Measurements from ENCODE around the gene ROM1. TPM values are rescaled to one million over a fixed set of nuclear protein-coding genes. Genes with fewer than 3 reads are reported as not detected.

ROM1 gene
- polyA plus RNA-seq, 3 donors, result 0.51 to 1.4 (median 0.75) TPM

GRCh38 chr11:62592146-62592815 is 20.8 kb upstream of the ROM1 start:
- H3K27me3 Mint-ChIP-seq (ENCODE audit: low read depth in 3 of 3), result peaks cover 0 to 2% (median 0%) of the 10 kb centered on the region in 3 donors
- intact Hi-C loops (cut with micrococcal nuclease), result loop anchor here (5.0 to 10.0 kb wide), 4 partner anchors 60 to 273 kb away; partner anchors contain the start of genes BSCL2 (in 2 of the 2), GNG3 (in 2 of the 2), INTS5 (in 1 of the 2) and TMEM179B (in 1 of the 2)

More at GRCh38 chr11:62592146-62592815, 20.8 kb upstream of the ROM1 start:
- peaks cover 47 to 56% of the 10 kb centered on the region in 2 donors for H3K36me3 ChIP-seq (replicated peaks in 1 of 2; ENCODE audit: control insufficient read depth in 1 of 2, insufficient read depth in 2 of 2, low read length in 2 of 2)
- WGBS (ENCODE audit: insufficient coverage), result 1% methylated on average over 14 of the region's 17 CpGs
- H3K4me1 ChIP-seq (ENCODE audit: control insufficient read depth in 1 of 2, insufficient read depth in 2 of 2, low read length in 2 of 2), result peaks cover 27 to 43% of the 10 kb centered on the region in 2 donors
- peaks cover 0 to 2% (median 0%) of the 10 kb centered on the region in 7 donors for H3K9me3 Mint-ChIP-seq
- peak overlapping the region; percentile 47 to 98 (median 60) for H3K4me3 ChIP-seq (replicated peaks in 1 of 3; ENCODE audit: low read depth in 2 of 3, low read length in 3 of 3)
- no peaks in the 10 kb centered on the region for H3K27me3 ChIP-seq (ENCODE audit: control insufficient read depth in 2 of 2, insufficient read depth in 2 of 2, low read length in 2 of 2)
- peak overlapping the region; percentile 91 to 96 for H3K27ac ChIP-seq (ENCODE audit: low read depth in 1 of 2, low read length in 2 of 2)
- peak overlapping the region; percentile 95 to 99 (median 98) for H3K27ac Mint-ChIP-seq
- H3K9ac ChIP-seq (ENCODE audit: insufficient read depth, low read length, poor library complexity, severe bottlenecking), result peak overlapping the region; percentile 86
- H3K36me3 Mint-ChIP-seq, result peaks cover 51 to 59% of the 10 kb centered on the region in 2 donors
- H3K4me3 Mint-ChIP-seq, result peak overlapping the region; percentile 90 to 92
- DNase-seq, result peak in 1 of 3 donors; percentile 16
- H3K4me2 ChIP-seq (replicated peaks; ENCODE audit: extremely low read depth, low read length, poor library complexity, severe bottlenecking), result peak overlapping the region; percentile 90
- peaks cover 36% of the 10 kb centered on the region for H3K4me1 Mint-ChIP-seq
- no peak for TF ChIP-seq CTCF (IDR thresholded peaks at IDR 0.05)
- peaks cover 24% of the 10 kb centered on the region for H3K79me2 ChIP-seq (ENCODE audit: insufficient read depth, low read length)
- H2AFZ ChIP-seq (ENCODE audit: insufficient read depth, low read depth, low read length, poor library complexity, severe bottlenecking), result peak overlapping the region; percentile 94
- H3K9me3 ChIP-seq (replicated peaks in 1 of 2; ENCODE audit: control insufficient read depth in 1 of 2, insufficient read depth in 1 of 2, low read length in 2 of 2), result no peaks in the 10 kb centered on the region
- peaks cover 31% of the 10 kb centered on the region for H4K20me1 ChIP-seq (ENCODE audit: insufficient read depth, low read length)

Data from CD14-positive monocyte (primary cell).